Kidney epithelial cell (primary cell): Measurements from ENCODE around the gene PLLP. TPM values are rescaled to one million over a fixed set of nuclear protein-coding genes. Genes with fewer than 3 reads are reported as not detected.

Experiments used
- DNase-seq: peaks from one replicate; pipeline ENCODE4 v3.0.0-alpha.2; 2010; ENCODE audit warnings: low read depth
- H3K27me3 ChIP-seq: 2 replicates; pipeline ENCODE4 v1.6.0; 2011; ENCODE audit warnings: low read length; ENCODE audit not compliant: control insufficient read depth, insufficient read depth
- H3K36me3 ChIP-seq: 2 replicates; pipeline ENCODE4 v1.5.1; 2011; ENCODE audit warnings: low read length; ENCODE audit not compliant: control insufficient read depth, insufficient read depth
- H3K4me3 ChIP-seq: 2 replicates; pipeline ENCODE4 v1.5.1; 2011; ENCODE audit warnings: low read depth, mild to moderate bottlenecking, control low read depth, low read length
- total RNA-seq: library from RNA; depleted of rRNA; stranded (reverse); fragments of >200 nt; gene quantifications from 2 replicates; pipeline ENCODE4 v1.2.3, GENCODE V29; 2015
- TF ChIP-seq, protein P1 (sequence below): IDR thresholded peaks from 2 replicates; pipeline ENCODE4 v1.5.1; 2011; ENCODE audit warnings: mild to moderate bottlenecking, moderate library complexity, low read length, control low read depth, inconsistent platforms; ENCODE audit not compliant: insufficient read depth, poor library complexity, severe bottlenecking

The PLLP gene
- total RNA-seq, 1 donor from 2014 or later = 11.9 TPM

DNA sequence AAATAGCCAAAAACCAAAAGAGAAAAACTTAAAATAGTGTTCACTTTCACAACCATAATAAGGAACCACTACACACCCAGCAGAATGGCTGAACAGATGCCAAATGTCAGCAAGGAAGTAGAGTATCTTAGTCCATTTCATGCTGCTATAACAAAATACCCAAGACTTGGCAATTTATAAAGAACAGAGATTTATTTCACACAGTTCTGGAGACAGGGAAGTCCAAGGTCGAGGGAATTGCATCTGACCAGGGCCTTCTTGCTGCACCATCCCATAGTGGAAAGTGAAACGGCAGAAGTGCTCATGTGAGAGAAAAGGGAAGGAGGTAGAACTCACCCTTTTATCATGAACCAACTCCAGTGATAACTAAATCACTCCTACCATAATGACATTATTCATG, 40.3 kb upstream of the PLLP start:
- no peaks in the 10 kb centered on the region for H3K27me3 ChIP-seq
- H3K4me3 ChIP-seq = no peak overlapping the region
- TF ChIP-seq, protein P1, sequence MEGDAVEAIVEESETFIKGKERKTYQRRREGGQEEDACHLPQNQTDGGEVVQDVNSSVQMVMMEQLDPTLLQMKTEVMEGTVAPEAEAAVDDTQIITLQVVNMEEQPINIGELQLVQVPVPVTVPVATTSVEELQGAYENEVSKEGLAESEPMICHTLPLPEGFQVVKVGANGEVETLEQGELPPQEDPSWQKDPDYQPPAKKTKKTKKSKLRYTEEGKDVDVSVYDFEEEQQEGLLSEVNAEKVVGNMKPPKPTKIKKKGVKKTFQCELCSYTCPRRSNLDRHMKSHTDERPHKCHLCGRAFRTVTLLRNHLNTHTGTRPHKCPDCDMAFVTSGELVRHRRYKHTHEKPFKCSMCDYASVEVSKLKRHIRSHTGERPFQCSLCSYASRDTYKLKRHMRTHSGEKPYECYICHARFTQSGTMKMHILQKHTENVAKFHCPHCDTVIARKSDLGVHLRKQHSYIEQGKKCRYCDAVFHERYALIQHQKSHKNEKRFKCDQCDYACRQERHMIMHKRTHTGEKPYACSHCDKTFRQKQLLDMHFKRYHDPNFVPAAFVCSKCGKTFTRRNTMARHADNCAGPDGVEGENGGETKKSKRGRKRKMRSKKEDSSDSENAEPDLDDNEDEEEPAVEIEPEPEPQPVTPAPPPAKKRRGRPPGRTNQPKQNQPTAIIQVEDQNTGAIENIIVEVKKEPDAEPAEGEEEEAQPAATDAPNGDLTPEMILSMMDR = no peak

DNA sequence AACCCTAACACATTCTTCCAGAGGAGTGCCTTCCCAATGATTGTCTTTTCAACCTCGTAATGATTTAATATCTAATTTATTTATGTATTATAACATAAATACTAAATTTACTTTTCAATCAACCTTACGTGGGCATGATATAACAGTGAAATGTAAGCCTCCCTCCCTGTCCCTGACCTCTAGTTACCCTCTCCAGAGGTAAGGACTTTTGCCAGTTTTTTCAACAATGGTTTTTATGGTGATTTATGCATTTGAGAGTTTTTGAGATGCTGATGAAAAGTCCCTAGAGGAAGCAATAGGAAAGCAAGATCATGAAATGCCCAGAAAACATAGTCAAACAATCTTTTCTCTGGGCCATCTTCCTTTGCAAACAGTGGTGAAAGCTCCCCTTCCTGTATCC, 35.2 kb upstream of the PLLP start:
- Histone ChIP-seq H3K27me3 (no peaks in the 10 kb centered on the region), H3K4me3 (no peak overlapping the region), H3K36me3 (no peaks in the 10 kb centered on the region)
- no peak for DNase-seq
- TF ChIP-seq, protein P1 = no peak

More for the DNA sequence above, 40.3 kb upstream of the PLLP start:
- H3K36me3 ChIP-seq = no peaks in the 10 kb centered on the region
- DNase-seq = no peak

DNA sequence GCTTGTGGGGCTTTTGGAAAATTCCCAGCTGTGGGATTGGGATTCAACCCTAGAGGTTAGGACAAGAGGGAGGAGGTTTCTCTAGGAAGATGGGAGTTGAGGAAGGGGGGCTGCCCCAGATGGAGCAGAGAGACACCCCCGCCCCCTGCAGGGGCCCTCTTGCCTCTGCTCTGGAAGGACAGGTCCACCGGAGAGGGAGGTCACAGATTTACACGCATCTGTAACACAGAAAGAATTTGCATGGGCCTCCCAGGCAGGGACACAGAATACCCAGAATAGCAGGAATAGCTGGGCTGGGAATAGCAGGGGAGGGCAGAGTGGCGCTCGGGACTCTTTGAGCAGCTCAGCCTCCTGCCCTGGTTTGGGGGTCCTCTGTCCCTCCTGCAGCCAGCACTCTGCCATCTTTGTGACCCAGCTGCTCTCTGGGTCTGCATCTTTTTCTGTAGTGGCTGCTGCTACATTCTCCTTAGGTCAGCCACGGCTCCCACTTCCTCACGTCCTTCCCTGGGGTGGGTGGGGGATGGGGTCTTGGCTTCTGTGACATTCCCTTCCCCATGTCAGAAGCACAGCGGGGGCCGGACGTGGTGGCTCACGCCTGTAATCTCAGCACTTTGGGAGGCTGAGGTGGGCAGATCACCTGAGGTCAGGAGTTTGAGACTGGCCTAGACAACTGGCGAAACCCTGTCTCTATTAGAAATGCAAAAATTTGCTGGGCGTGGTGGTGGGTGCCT, 33.9 kb upstream of the PLLP start:
- Histone ChIP-seq H3K36me3 (no peaks in the 10 kb centered on the region), H3K4me3 (no peak overlapping the region), H3K27me3 (no peaks in the 10 kb centered on the region)
- TF ChIP-seq, protein P1 = no peak
- DNase-seq = no peak

DNA sequence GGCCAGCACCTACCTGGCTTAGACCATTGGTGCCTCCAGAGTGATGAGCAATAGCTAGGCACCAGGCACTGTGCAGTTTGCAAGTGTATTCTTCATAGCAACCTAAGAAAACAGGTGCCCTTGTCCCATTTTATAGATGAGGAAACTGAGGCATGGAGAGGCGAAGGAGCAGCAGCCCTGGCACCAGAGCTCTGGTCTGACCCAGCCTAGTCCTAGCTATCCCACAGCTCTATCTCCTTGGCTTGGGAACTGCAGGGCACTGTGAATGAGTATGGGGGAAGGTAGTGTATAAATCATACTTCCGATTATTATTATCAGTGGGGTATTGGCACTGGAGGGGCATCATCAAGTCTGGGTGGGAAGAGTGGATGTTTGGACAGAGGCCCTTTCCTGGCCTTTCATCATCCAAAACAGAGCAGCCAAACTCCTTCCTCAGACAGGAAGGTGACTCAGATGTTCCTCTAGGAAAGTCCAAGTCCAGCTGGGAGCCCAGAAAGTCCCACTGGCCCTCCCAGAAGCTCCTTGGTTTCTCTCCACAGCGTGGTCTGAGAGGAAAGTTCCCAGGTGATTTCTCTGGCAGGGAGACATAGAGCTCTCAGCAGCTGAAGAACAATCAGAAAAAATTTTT, 32.0 kb upstream of the PLLP start:
- no peaks in the 10 kb centered on the region for H3K36me3 ChIP-seq
- peak; percentile 61 for DNase-seq
- TF ChIP-seq, protein P1 = no peak
- H3K4me3 ChIP-seq = no peak overlapping the region
- no peaks in the 10 kb centered on the region for H3K27me3 ChIP-seq

DNA sequence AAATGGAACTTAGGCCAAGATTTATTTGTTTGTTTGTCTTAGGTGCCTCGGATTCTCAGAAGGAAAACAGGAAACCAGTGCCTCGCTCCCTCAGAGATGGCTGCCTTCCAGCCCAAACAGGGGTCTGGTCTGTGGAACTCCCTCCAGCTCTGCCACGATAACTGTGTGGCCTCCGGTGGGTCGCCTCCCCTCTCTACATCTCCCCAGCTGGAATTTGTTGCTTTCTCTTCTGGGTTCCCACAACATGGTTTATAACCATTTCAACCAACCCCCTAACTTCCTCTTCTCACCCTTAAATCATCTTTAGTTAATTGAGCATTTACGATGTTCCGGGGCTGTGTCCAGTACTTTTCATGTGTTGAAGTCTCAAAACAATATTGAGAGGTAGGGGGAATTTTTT, 30.9 kb upstream of the PLLP start:
- no peak for DNase-seq
- TF ChIP-seq, protein P1 = no peak
- Histone ChIP-seq H3K27me3 (no peaks in the 10 kb centered on the region), H3K36me3 (no peaks in the 10 kb centered on the region), H3K4me3 (no peak overlapping the region)
